NCI-H82 (cell line): Measurements from ENCODE around the gene FBP1.
"Not testable (repeated sequence)": the region's sequence is repeated elsewhere in the genome, so short reads cannot be mapped to it uniquely, and the experiment has no call there.

Experiments used
- DNase-seq: peaks from one replicate; lab custom pipeline; 2025; lab: John Stamatoyannopoulos, UW

The FBP1 gene

GRCh38 chr9:94619026-94619425, 20.3 kb downstream of the FBP1 start:
- DNase-seq = no peak

GRCh38 chr9:94613003-94613402, 26.3 kb downstream of the FBP1 start:
- DNase-seq = no peak

- DNase-seq = no peak
Observed at GRCh38 chr9:94612071-94612470, 27.2 kb downstream of the FBP1 start.

GRCh38 chr9:94611638-94612068, 27.7 kb downstream of the FBP1 start:
- no peak for DNase-seq

GRCh38 chr9:94610181-94610606, 29.1 kb downstream of the FBP1 start:
- peak; percentile 61 for DNase-seq

GRCh38 chr9:94607423-94607691, 32.0 kb downstream of the FBP1 start:
- no peak for DNase-seq

- DNase-seq = no peak
Observed at GRCh38 chr9:94606646-94607422, 32.5 kb downstream of the FBP1 start.

GRCh38 chr9:94603259-94604160, 35.8 kb downstream of the FBP1 start:
- peak; percentile 64 for DNase-seq

GRCh38 chr9:94602666-94603065, 36.7 kb downstream of the FBP1 start:
- DNase-seq = no peak

GRCh38 chr9:94600715-94601114, 38.6 kb downstream of the FBP1 start:
- no peak for DNase-seq

- DNase-seq = no peak
Observed at GRCh38 chr9:94600258-94600657, 39.1 kb downstream of the FBP1 start.

- no peak for DNase-seq
Observed at GRCh38 chr9:94599102-94599501, 40.2 kb downstream of the FBP1 start.

GRCh38 chr9:94593459-94594345, 45.6 kb downstream of the FBP1 start, which contains the start of gene FBP2:
TSS of gene FBP2 (minus strand) at chr9:94593824. CDS start at chr9:94593726, 98 bp downstream.
- no peak for DNase-seq

GRCh38 chr9:94592683-94593082, 46.6 kb downstream of the FBP1 start:
- DNase-seq = not testable (repeated sequence)

- no peak for DNase-seq
Observed at GRCh38 chr9:94591876-94592275, 47.4 kb downstream of the FBP1 start.

GRCh38 chr9:94591046-94591545, 48.2 kb downstream of the FBP1 start:
- DNase-seq = not testable (repeated sequence)

GRCh38 chr9:94588681-94589080, 50.6 kb downstream of the FBP1 start:
- DNase-seq = no peak

- DNase-seq = no peak
Observed at GRCh38 chr9:94586814-94587213, 52.5 kb downstream of the FBP1 start.

GRCh38 chr9:94586316-94586715, 53.0 kb downstream of the FBP1 start:
- DNase-seq = no peak

- DNase-seq = no peak
Observed at GRCh38 chr9:94584555-94584954, 54.8 kb downstream of the FBP1 start.

- no peak for DNase-seq
Observed at GRCh38 chr9:94581728-94582127, 57.6 kb downstream of the FBP1 start.

GRCh38 chr9:94577571-94577970, 61.7 kb downstream of the FBP1 start:
- DNase-seq = no peak
